Measurements from ENCODE around the gene KIAA0513. TPM values are rescaled to one million over a fixed set of nuclear protein-coding genes. Genes with fewer than 3 reads are reported as not detected.

KIAA0513 gene
- polyA plus RNA-seq, 1 experiment = 10.0 TPM

DNA sequence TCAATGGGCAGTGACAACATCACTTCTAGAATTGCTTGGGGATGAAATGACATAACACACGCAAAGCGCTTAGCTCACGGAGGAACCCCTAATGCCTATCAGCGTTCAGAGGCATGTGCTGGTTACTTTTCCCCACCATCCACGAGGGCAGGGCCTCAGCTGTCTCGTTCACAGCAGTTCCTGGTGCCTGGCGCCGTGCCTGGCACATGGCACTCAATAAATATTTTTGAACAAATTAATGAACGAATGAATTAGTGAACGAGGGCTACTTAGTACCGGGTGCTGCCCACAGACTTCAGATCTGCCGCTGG, 98.8 kb downstream of the KIAA0513 start:
- peak overlapping the region; percentile 96 for H3K27ac ChIP-seq (ENCODE audit: low read depth, low read length)
- ChIA-PET POLR2A (interaction anchor here (1.8 kb wide), 1 partner anchor 11 kb away, joined by 5 read pairs; no protein-coding TSS in a partner anchor), CTCF (no interaction called here)
- no peak for DNase-seq (ENCODE audit: low read depth, low spot score)
- no peak overlapping the region; the same call in 1 of the 2 replicates for H3K4me3 ChIP-seq (ENCODE audit: low read depth, low read length)
- H3K9me3 ChIP-seq (ENCODE audit: control insufficient read depth, insufficient read depth, low read length) = peaks cover 4% of the 10 kb centered on the region; the same call in 1 of the 2 replicates
- TF ChIP-seq, protein P1, sequence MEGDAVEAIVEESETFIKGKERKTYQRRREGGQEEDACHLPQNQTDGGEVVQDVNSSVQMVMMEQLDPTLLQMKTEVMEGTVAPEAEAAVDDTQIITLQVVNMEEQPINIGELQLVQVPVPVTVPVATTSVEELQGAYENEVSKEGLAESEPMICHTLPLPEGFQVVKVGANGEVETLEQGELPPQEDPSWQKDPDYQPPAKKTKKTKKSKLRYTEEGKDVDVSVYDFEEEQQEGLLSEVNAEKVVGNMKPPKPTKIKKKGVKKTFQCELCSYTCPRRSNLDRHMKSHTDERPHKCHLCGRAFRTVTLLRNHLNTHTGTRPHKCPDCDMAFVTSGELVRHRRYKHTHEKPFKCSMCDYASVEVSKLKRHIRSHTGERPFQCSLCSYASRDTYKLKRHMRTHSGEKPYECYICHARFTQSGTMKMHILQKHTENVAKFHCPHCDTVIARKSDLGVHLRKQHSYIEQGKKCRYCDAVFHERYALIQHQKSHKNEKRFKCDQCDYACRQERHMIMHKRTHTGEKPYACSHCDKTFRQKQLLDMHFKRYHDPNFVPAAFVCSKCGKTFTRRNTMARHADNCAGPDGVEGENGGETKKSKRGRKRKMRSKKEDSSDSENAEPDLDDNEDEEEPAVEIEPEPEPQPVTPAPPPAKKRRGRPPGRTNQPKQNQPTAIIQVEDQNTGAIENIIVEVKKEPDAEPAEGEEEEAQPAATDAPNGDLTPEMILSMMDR (IDR thresholded peaks at IDR 0.05; ENCODE audit: low read depth, low read length) = no peak
- H3K27me3 ChIP-seq (ENCODE audit: control insufficient read depth, insufficient read depth, low read length) = no peaks in the 10 kb centered on the region

DNA sequence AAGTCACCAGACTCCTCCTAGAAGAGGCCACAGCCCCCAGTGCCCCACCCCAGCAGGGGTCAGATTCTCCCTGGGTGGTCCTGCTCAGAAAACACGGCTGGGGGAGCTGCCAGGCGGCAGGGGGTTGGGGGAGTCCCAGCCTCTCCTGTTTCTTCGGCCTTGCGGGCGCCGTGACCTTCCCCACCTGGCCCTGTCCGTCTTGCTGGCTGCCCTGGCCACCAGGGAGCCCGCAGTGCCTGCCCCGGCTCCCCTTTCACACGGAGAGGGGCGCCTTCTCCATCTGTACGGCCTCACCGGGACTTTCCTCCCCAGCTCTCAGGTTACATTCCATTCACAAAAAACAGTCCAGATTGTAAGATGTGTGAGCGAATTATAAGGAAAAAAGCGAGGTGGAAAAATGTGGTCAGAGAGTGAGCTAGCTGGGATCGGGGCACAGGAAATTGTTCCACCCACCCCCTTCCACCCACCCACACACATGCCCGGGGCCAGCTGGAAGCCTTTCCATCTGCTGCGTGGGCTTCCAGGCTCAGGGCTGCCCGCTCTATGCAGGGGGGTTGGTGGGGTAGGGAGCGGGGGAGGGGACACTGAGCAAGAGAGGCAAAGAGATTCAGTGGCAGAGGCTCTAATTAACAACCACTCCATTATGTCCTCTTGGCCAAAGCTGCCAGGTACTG, 99.2 kb downstream of the KIAA0513 start:
- Histone ChIP-seq H3K27me3 (ENCODE audit: control insufficient read depth, insufficient read depth, low read length) (no peaks in the 10 kb centered on the region), H3K9me3 (ENCODE audit: control insufficient read depth, insufficient read depth, low read length) (peaks cover 4% of the 10 kb centered on the region; the same call in 1 of the 2 replicates), H3K4me3 (ENCODE audit: low read depth, low read length) (peak overlapping the region; percentile 10; the same call in 1 of the 2 replicates), H3K27ac (ENCODE audit: low read depth, low read length) (peak overlapping the region; percentile 96)
- POLR2A ChIA-PET = interaction anchor here (1.8 kb wide), 1 partner anchor 11 kb away, joined by 5 read pairs; no protein-coding TSS in a partner anchor
- CTCF ChIA-PET = interaction anchor here (0.6 to 1.9 kb wide), 2 partner anchors 12 to 388 kb away, joined by 3 to 5 read pairs; no protein-coding TSS in a partner anchor
- TF ChIP-seq, protein P1 (IDR thresholded peaks at IDR 0.05; ENCODE audit: low read depth, low read length) = no peak
- peak; percentile 81 for DNase-seq (ENCODE audit: low read depth, low spot score)

DNA sequence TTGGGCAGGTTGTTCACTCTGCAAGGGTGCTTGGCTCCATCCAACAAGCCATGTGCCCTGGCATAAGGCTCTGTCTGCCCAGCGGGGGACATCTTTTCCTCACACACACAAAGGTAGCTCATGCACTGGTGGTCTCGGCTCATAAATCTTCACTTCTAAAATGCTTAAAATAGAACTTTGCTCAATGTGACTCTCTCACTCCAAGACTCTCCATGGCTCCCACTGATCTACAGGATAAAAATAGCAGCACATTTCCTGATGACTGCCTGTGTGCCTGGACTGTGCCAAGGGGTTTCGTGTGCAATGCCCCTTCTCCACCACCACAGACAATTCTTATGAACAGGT, 99.8 kb downstream of the KIAA0513 start:
- POLR2A ChIA-PET = interaction anchor here (1.8 kb wide), 1 partner anchor 10 kb away, joined by 5 read pairs; no protein-coding TSS in a partner anchor
- TF ChIP-seq, protein P1 (IDR thresholded peaks at IDR 0.05; ENCODE audit: low read depth, low read length) = no peak
- no peak for DNase-seq (ENCODE audit: low read depth, low spot score)

DNA sequence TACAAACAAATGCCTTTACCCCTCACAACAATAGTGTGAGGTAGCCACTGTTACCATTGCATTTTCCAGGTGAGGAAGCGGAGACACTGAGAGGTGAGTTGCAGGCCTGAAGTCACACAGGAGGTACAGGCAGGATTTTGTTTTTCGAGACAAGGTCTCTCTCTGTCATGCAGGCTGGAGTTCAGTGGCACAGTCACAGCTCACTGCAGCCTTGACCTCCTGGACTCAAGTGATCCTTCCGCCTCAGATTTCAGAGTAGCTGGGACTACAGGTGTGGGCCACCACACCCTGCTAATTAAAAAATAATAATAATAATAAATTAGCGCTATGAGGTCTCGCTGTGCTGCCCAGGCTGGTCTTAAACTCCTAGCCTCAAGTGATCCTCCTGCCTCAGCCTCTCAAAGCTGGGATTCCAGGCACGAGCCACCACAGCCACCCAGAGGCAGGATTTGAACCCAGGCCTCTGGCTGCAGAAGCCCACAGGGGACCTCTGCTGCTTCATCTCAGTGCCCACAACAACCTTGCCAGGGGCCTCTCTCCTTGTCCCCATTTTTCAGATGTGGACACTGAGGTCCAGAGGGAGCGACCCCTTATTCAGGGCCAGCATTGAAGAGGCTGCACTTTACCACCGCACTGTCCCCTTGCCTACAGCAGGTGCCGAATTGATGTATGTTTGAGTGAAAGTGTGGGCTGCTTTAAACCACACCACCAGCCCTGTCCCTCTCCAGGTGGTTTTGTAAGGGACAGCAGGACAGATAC, 100.7 kb downstream of the KIAA0513 start:
- POLR2A ChIA-PET = interaction anchor here (1.8 kb wide), 1 partner anchor 9 kb away, joined by 5 read pairs; no protein-coding TSS in a partner anchor
- no peaks in the 10 kb centered on the region for H3K27me3 ChIP-seq (ENCODE audit: control insufficient read depth, insufficient read depth, low read length)
- TF ChIP-seq, protein P1 (IDR thresholded peaks at IDR 0.05; ENCODE audit: low read depth, low read length) = no peak
- peaks cover 4% of the 10 kb centered on the region; the same call in 1 of the 2 replicates for H3K9me3 ChIP-seq (ENCODE audit: control insufficient read depth, insufficient read depth, low read length)
- no peak overlapping the region for H3K27ac ChIP-seq (ENCODE audit: low read depth, low read length)
- no peak overlapping the region for H3K4me3 ChIP-seq (ENCODE audit: low read depth, low read length)
- DNase-seq (ENCODE audit: low read depth, low spot score) = no peak
- CTCF ChIA-PET = interaction anchor here (1.9 kb wide), 1 partner anchor 14 kb away, joined by 5 read pairs; no protein-coding TSS in a partner anchor

More for the DNA sequence above, 99.8 kb downstream of the KIAA0513 start:
- Histone ChIP-seq H3K27me3 (ENCODE audit: control insufficient read depth, insufficient read depth, low read length) (no peaks in the 10 kb centered on the region), H3K9me3 (ENCODE audit: control insufficient read depth, insufficient read depth, low read length) (peaks cover 4% of the 10 kb centered on the region; the same call in 1 of the 2 replicates), H3K27ac (ENCODE audit: low read depth, low read length) (peak overlapping the region; percentile 96), H3K4me3 (ENCODE audit: low read depth, low read length) (no peak overlapping the region)
- CTCF ChIA-PET = interaction anchor here (0.6 to 1.9 kb wide), 2 partner anchors 13 to 388 kb away, joined by 3 to 5 read pairs; no protein-coding TSS in a partner anchor
